Parathyroid adenoma (tissue), 2 donors: ENCODE measurements around the gene BRD1.

ENCODE experiments used
- H2AFZ ChIP-seq: fragments of 300-600 bp; sonication (generic); one replicate; pipeline ENCODE4 v1.7.0; 2017; ENCODE audit warnings: antibody characterized with exemption, mild to moderate bottlenecking
- H3K27ac ChIP-seq: fragments of 300-600 bp; sonication (generic); one replicate; pipeline ENCODE4 v1.7.0; 2017
- H3K27me3 ChIP-seq: fragments of 300-600 bp; sonication (generic); one replicate; pipeline ENCODE4 v1.7.0; 2017; ENCODE audit warnings: low read length; ENCODE audit not compliant: control insufficient read depth, insufficient read depth
- H3K36me3 ChIP-seq: fragments of 300-600 bp; sonication (generic); one replicate; pipeline ENCODE4 v1.7.0; 2017; ENCODE audit warnings: low read length; ENCODE audit not compliant: control insufficient read depth, insufficient read depth
- H3K4me1 ChIP-seq: fragments of 300-600 bp; sonication (generic); one replicate; pipeline ENCODE4 v1.7.0; 2017; ENCODE audit warnings: control low read depth
- H3K4me2 ChIP-seq: fragments of 300-600 bp; sonication (generic); one replicate; pipeline ENCODE4 v1.7.0; 2017; ENCODE audit warnings: low read length
- H3K4me3 ChIP-seq: fragments of 300-600 bp; sonication (generic); one replicate; pipeline ENCODE4 v1.7.0; 2017; ENCODE audit warnings: low read depth, low read length
- H3K79me2 ChIP-seq: fragments of 300-600 bp; sonication (generic); one replicate; pipeline ENCODE4 v1.7.0; 2017; ENCODE audit warnings: control low read depth
- H3K9ac ChIP-seq: fragments of 300-600 bp; sonication (generic); one replicate; pipeline ENCODE4 v1.7.0; 2017; ENCODE audit warnings: mild to moderate bottlenecking
- H3K9me3 ChIP-seq: fragments of 300-600 bp; sonication (generic); one replicate; pipeline ENCODE4 v1.7.0; 2017; ENCODE audit warnings: low read length; ENCODE audit not compliant: control insufficient read depth
- CTCF ChIP-seq: fragments of 300-600 bp; sonication (generic); IDR thresholded peaks from one replicate; pipeline ENCODE4 v1.7.0; 2017; ENCODE audit warnings: antibody characterized with exemption, mild to moderate bottlenecking
- donor health status: primary hyperparathyroidism.

The BRD1 gene

GRCh38 chr22:49827853-49828598 lies at the start of gene BRD1:
Gene BRD1, minus strand, starts transcription at chr22:49827873. Its CDS starts 3,556 bp downstream, at chr22:49824317.
- H3K27ac ChIP-seq, result peak within 1 kb of the TSS; percentile 32
- peaks cover 33% of the 10 kb centered on the region for H3K79me2 ChIP-seq
- no peak for TF ChIP-seq CTCF
- H2AFZ ChIP-seq, result peak within 1 kb of the TSS; percentile 82
- H3K36me3 ChIP-seq, result no peaks in the 10 kb centered on the region
- no peaks in the 10 kb centered on the region for H3K27me3 ChIP-seq
- H3K4me2 ChIP-seq, result peak within 1 kb of the TSS; percentile 95
- no peaks in the 10 kb centered on the region for H3K9me3 ChIP-seq
- H3K4me1 ChIP-seq, result no peaks in the 10 kb centered on the region
- H3K4me3 ChIP-seq, result peak within 1 kb of the TSS; percentile 86
- peak within 1 kb of the TSS; percentile 61 for H3K9ac ChIP-seq

DNA sequence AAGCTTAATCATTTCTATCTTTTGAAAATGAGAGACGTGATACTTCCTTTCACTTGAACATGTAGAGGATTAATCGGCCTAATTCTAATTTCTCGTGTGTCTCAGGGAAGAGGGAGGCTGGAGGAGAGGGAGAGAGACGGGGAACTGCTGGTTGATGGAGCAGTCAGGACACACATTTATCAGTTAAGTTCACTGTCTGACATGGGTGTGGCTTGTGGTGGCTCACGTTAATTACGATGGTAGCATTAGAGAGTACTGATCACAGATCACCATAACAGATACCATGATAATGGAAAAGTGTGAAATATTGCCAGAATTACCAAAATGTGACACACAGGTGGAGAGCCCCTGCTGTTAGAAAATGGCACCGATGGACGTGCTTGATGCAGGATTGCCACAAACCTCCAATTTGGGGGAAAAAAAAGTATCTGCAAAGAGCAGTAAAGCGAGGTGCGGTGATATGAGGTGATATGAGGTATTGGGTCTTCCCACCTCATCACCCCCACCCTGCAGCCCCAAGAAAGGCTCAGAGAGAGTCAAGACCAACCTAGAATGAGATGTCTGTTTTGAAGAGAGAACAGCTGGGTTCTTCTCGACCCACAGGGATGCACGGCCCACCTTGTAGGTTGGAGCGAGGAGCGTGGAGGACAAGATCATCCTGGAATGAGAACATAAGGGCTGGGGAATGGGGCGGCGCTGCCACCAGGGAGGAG lies 45.7 kb upstream of the BRD1 start:
- H3K9ac ChIP-seq, result no peak overlapping the region
- H3K79me2 ChIP-seq, result peaks cover 5% of the 10 kb centered on the region
- H3K4me3 ChIP-seq, result no peak overlapping the region
- no peak overlapping the region for H3K4me2 ChIP-seq
- H3K27ac ChIP-seq, result no peak overlapping the region
- no peaks in the 10 kb centered on the region for H3K4me1 ChIP-seq
- H3K36me3 ChIP-seq, result no peaks in the 10 kb centered on the region
- H3K27me3 ChIP-seq, result no peaks in the 10 kb centered on the region
- no peak overlapping the region for H2AFZ ChIP-seq
- TF ChIP-seq CTCF, result no peak
- H3K9me3 ChIP-seq, result no peaks in the 10 kb centered on the region

GRCh38 chr22:49872347-49872746 lies 44.7 kb upstream of the BRD1 start:
- H3K27me3 ChIP-seq, result no peaks in the 10 kb centered on the region

GRCh38 chr22:49871482-49871881 lies 43.8 kb upstream of the BRD1 start:
- Histone ChIP-seq H3K27ac (no peak overlapping the region), H3K4me2 (no peak overlapping the region), H3K4me1 (no peaks in the 10 kb centered on the region), H3K9me3 (no peaks in the 10 kb centered on the region), H3K27me3 (no peaks in the 10 kb centered on the region), H3K36me3 (no peaks in the 10 kb centered on the region), H2AFZ (no peak overlapping the region), H3K79me2 (peaks cover 10% of the 10 kb centered on the region), H3K9ac (no peak overlapping the region), H3K4me3 (no peak overlapping the region)
- no peak for TF ChIP-seq CTCF

More at GRCh38 chr22:49872347-49872746, 44.7 kb upstream of the BRD1 start:
- Histone ChIP-seq H3K9ac (no peak overlapping the region), H2AFZ (no peak overlapping the region), H3K9me3 (no peaks in the 10 kb centered on the region), H3K36me3 (no peaks in the 10 kb centered on the region), H3K4me2 (no peak overlapping the region), H3K27ac (no peak overlapping the region), H3K79me2 (peaks cover 10% of the 10 kb centered on the region), H3K4me3 (no peak overlapping the region), H3K4me1 (no peaks in the 10 kb centered on the region)
- no peak for TF ChIP-seq CTCF
